A549 (cell line): Measurements from ENCODE around the gene SEMA4A. TPM values are rescaled to one million over a fixed set of nuclear protein-coding genes. Genes with fewer than 3 reads are reported as not detected.

Experiments
- ATAC-seq, 2 experiments: fragments of 200-7000 bp in 1 of 2; fragments of >200 bp in 1 of 2; cut with Nextera tagmentation in 1 of 2; cut with Tn5 transposase in 1 of 2; 3 replicates each; pipeline versions ENCODE4 v1.8.0 to v1.9.1; 2018 to 2020; ENCODE audit warnings: mild to moderate bottlenecking in 1 of 2, moderate library complexity in 1 of 2
- CTCF ChIA-PET: fragments of 300-600 bp; sonication (Branson Sonifier 250); formaldehyde crosslinking; extraction: SDS; loops from one replicate; lab custom pipeline; 2021; ENCODE audit warnings: antibody characterized with exemption, inconsistent platforms; lab: Yijun Ruan, JAX
- POLR2A ChIA-PET: fragments of 350-600 bp; formaldehyde crosslinking; extraction: SDS; loops from one replicate; lab custom pipeline; 2021; ENCODE audit warnings: antibody characterized with exemption, inconsistent platforms; lab: Yijun Ruan, JAX
- DNase-seq, 2 experiments: peaks; one replicate each; pipeline versions ENCODE4 v3.0.0 to v3.0.0-alpha.2; 2011 to 2016; ENCODE audit warnings: low read depth in 1 of 2, low spot score in 1 of 2
- FAIRE-seq: peaks from 2 replicates; lab custom pipeline; 2011; peaks lifted over from hg19 to GRCh38; lab: Jason Lieb, UNC
- H3K27ac ChIP-seq, 2 experiments: fragments of >200 bp; sonication (Bioruptor Twin); formaldehyde crosslinking; 3 replicates each; pipeline ENCODE4 v1.5.1; 2016 to 2017
- H3K4me1 ChIP-seq: fragments of >200 bp; sonication (Bioruptor Twin); formaldehyde crosslinking; 3 replicates; pipeline ENCODE4 v1.6.1; 2016
- H3K4me2 ChIP-seq: fragments of >200 bp; sonication (Bioruptor Twin); formaldehyde crosslinking; 3 replicates; pipeline ENCODE4 v1.6.1; 2016
- H3K4me3 ChIP-seq: fragments of >200 bp; sonication (Bioruptor Twin); formaldehyde crosslinking; 3 replicates; pipeline ENCODE4 v1.5.1; 2016
- H3K9me3 ChIP-seq: fragments of >200 bp; sonication (Bioruptor Twin); formaldehyde crosslinking; 3 replicates; pipeline ENCODE4 v1.6.1; 2016
- BCL3 ChIP-seq: fragments of >200 bp; sonication (Bioruptor Twin); formaldehyde crosslinking; IDR thresholded peaks from 3 replicates; pipeline ENCODE4 v1.6.1; 2016
- CHD4 ChIP-seq: fragments of 200-600 bp; sonication (generic); IDR thresholded peaks from 2 replicates; pipeline ENCODE4 v1.6.1; 2016; ENCODE audit warnings: antibody characterized with exemption, mild to moderate bottlenecking, borderline replicate concordance
- CTCF ChIP-seq: fragments of >200 bp; sonication (Bioruptor Twin); formaldehyde crosslinking; IDR thresholded peaks from 3 replicates; pipeline ENCODE4 v1.5.1; 2016
- EHMT2 ChIP-seq: fragments of 200-600 bp; sonication (generic); IDR thresholded peaks from 2 replicates; pipeline ENCODE4 v1.6.1; 2016; ENCODE audit warnings: antibody characterized with exemption, low read depth, mild to moderate bottlenecking, moderate library complexity
- ESRRA ChIP-seq: fragments of 150-350 bp; IDR thresholded peaks from 2 replicates; pipeline ENCODE4 v1.6.1; 2014; ENCODE audit warnings: mild to moderate bottlenecking, low read length, borderline replicate concordance
- HDAC2 ChIP-seq: fragments of 200-600 bp; sonication (generic); IDR thresholded peaks from 2 replicates; pipeline ENCODE4 v1.6.1; 2016
- HMGXB4 ChIP-seq: fragments of 250-450 bp; sonication (Bioruptor Pico); IDR thresholded peaks from 2 replicates; pipeline ENCODE4 v1.5.0; 2021; ENCODE audit warnings: mild to moderate bottlenecking, moderate library complexity, borderline replicate concordance
- MAFK ChIP-seq: fragments of 450-650 bp; IDR thresholded peaks from 2 replicates; pipeline ENCODE4 v1.6.1; 2014; ENCODE audit not compliant: partially characterized antibody
- NFE2L2 ChIP-seq: fragments of 150-350 bp; conservative IDR thresholded peaks from 2 replicates; pipeline ENCODE4 v1.6.1; 2014; ENCODE audit warnings: low read length
- NPAS2 ChIP-seq: fragments of 250-450 bp; sonication (Bioruptor Pico); IDR thresholded peaks from 2 replicates; pipeline ENCODE4 v1.8.0; 2022; ENCODE audit warnings: mild to moderate bottlenecking, moderate library complexity, borderline replicate concordance
- POLR2A ChIP-seq: IDR thresholded peaks from 2 replicates; pipeline ENCODE4 v1.6.1; 2012; ENCODE audit warnings: mild to moderate bottlenecking, low read length
- REST ChIP-seq: fragments of 200-600 bp; sonication (generic); IDR thresholded peaks from 2 replicates; pipeline ENCODE4 v1.6.1; 2016; ENCODE audit warnings: antibody characterized with exemption, mild to moderate bottlenecking, moderate library complexity
- TP53 ChIP-seq: fragments of 250-450 bp; sonication (Bioruptor Pico); IDR thresholded peaks from 2 replicates; pipeline ENCODE4 v1.5.0; 2021; ENCODE audit warnings: mild to moderate bottlenecking, moderate library complexity
- ZC3H11A ChIP-seq: fragments of 450-650 bp; IDR thresholded peaks from 2 replicates; pipeline ENCODE4 v1.6.1; 2014; ENCODE audit warnings: antibody characterized with exemption, mild to moderate bottlenecking
- ZSCAN20 ChIP-seq: fragments of 250-450 bp; sonication (Bioruptor Pico); IDR thresholded peaks from 2 replicates; pipeline ENCODE4 v1.8.0; 2022; ENCODE audit warnings: mild to moderate bottlenecking, moderate library complexity
- WGBS: methylation state at CpG from one replicate; pipeline ENCODE4 v1.1.6; 2017; ENCODE audit errors: missing lambda C conversion rate; 5-methylcytosine and 5-hydroxymethylcytosine counted together
- polyA plus RNA-seq, 4 experiments: library from polyadenylated mRNA; depleted of rRNA in 3 of 4; stranded (reverse); fragments of >200 nt; fragmentation: RNase III in 1 of 4; extraction: RNeasy Plus Mini Kit Qiagen cat#74134 plus additional on column Dnase treatment in 1 of 4; gene quantifications; 2 replicates in 3 of 4; 3 replicates in 1 of 4; pipeline ENCODE4 v1.2.3, GENCODE V29; 2011 to 2017

Gene SEMA4A
- polyA plus RNA-seq, 2 of the 4 experiments (the other 2 are of a cell fraction): 0.04 to 0.27 TPM

GRCh38 chr1:156108057-156108456 is 45.3 kb upstream of the SEMA4A start:
- peak overlapping the region; percentile 92 to 96 for H3K27ac ChIP-seq
- FAIRE-seq (no peak), DNase-seq (no peak), ATAC-seq (no peak)
- POLR2A ChIA-PET: interaction anchor here (2.3 to 6.0 kb wide), 2 partner anchors 15 to 20 kb away, joined by 10 to 49 read pairs; no protein-coding TSS in a partner anchor
- WGBS: 80% methylated on average over 3 of the region's 3 CpGs
- H3K4me3 ChIP-seq: no peak overlapping the region
- no peak for TF ChIP-seq POLR2A
- peak; percentile 49; the same call in 1 of the 2 replicates for TF ChIP-seq NFE2L2
- TF ChIP-seq MAFK: peak; percentile 73
- H3K9me3 ChIP-seq: no peaks in the 10 kb centered on the region
- CTCF ChIA-PET: interaction anchor here (1.7 to 29.4 kb wide), 4 partner anchors 8 to 30 kb away, joined by 5 to 2239 read pairs (median 46); partner anchors contain the start of genes LMNA and SEMA4A
- peaks cover 72% of the 10 kb centered on the region for H3K4me1 ChIP-seq
- 0 out of 3 replicates have a peak overlapping the region, but pooled peaks have one; percentile 7 for H3K4me2 ChIP-seq

GRCh38 chr1:156108664-156109241 is 44.6 kb upstream of the SEMA4A start:
- WGBS: 89% methylated on average over 6 of the region's 6 CpGs
- ATAC-seq: no peak
- H3K4me2 ChIP-seq: 0 out of 3 replicates have a peak overlapping the region, but pooled peaks have one; percentile 7
- no peaks in the 10 kb centered on the region for H3K9me3 ChIP-seq
- DNase-seq: no peak
- POLR2A ChIA-PET: no interaction called here
- TF ChIP-seq ZSCAN20 (CRISPR knock-in tag): no peak
- no peak for TF ChIP-seq HDAC2
- no peak for TF ChIP-seq NFE2L2
- TF ChIP-seq BCL3: no peak
- no peak for TF ChIP-seq HMGXB4 (CRISPR knock-in tag)
- TF ChIP-seq CHD4: no peak
- no peak for TF ChIP-seq NPAS2 (CRISPR knock-in tag)
- TF ChIP-seq ESRRA: no peak
- TF ChIP-seq CTCF: no peak
- no peak for TF ChIP-seq EHMT2
- no peak for TF ChIP-seq REST
- TF ChIP-seq ZC3H11A: no peak
- TF ChIP-seq TP53: no peak
- CTCF ChIA-PET: interaction anchor here (0.7 to 29.4 kb wide), 5 partner anchors 9 to 117 kb away, joined by 3 to 2239 read pairs (median 5); partner anchors contain the start of genes LMNA and SEMA4A
- peak overlapping the region; percentile 92 to 96; a peak in 5 of 6 replicates for H3K27ac ChIP-seq
- H3K4me1 ChIP-seq: peaks cover 72% of the 10 kb centered on the region
- no peak overlapping the region for H3K4me3 ChIP-seq
- no peak for FAIRE-seq
